CD4-positive, alpha-beta T cell treated with Interleukin-17A for 4 hours (primary cell): Measurements from ENCODE around the gene SMAD2.
"Not testable (repeated sequence)": the region's sequence is repeated elsewhere in the genome, so short reads cannot be mapped to it uniquely, and the experiment has no call there.

Source experiments
- DNase-seq: peaks from one replicate; pipeline ENCODE4 v3.0.0-alpha.2; 2020; ENCODE audit warnings: mixed read lengths

SMAD2 gene

GRCh38 chr18:47930199-47930930, at the start of gene SMAD2:
SMAD2 (minus strand) TSS chr18:47930659; CDS start chr18:47896756, 33,903 bp downstream.
- peak; percentile 86 for DNase-seq

DNA sequence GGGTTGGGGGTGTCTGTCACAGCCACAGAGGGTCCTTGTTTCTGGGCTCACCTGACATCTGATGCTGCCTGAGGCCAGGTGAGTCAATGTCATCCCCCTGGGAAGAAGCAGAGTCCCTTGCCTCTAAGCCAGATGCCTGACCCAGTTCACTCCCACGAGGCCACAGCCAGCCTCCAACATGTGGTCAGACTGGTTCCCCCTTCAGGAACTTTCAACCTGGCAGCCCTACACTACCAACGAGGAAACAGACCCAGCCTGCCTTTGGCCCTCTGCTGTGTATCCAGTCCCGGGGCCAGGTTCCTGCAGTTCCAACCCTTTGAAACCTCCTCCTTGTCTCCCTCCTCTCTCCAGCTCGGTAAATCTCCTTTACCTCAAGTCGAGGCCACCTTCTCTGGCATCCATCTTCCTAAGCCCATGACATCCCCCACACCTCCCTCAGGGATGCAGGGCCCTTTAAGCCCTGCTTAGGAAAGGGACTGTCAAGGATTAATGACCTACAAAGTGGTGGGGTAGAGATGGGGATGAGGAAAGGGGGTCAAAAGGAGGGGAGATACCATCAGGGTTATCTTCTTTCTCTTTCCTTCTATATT, 49.2 kb upstream of the SMAD2 start:
- DNase-seq = no peak

GRCh38 chr18:47978603-47979002, 48.1 kb upstream of the SMAD2 start:
- no peak for DNase-seq

DNA sequence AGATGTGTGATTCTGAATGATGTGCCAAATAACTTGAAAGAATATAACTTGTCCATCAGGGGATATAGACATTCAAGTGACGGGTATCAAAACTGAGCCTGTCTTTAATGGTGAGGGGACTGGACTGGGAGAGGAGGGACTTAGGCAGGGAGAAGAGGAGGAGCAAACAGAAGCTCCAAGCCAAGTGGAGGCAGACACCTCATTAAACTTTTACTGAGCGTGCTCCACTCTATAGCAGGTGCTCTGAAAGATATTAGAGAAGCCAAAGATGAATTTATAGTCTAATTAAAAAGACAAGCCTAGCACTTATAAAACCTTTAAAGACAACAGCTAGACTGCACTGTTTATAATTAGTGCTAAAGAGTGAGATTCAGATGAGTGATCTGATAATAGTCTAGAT, 47.7 kb upstream of the SMAD2 start:
- DNase-seq = no peak

DNA sequence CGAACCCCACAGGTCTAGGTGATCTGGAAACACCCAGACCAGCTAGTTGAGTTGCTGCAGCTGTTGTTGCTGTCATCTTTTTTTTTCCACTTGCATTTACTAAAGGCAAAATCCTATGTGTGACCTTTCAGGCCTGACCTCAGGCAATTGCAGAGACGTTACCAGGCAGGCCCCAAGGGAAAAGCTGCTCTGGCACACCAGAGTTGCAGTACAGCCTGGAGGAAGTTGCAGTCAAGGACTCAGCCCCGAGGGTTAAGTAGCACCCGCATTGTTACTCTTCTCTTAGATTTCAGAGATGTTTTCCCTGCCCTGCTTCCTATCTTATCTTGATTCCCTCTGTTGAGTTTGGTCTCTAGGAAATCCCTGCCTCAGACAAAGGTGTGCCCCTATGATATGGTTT, 45.2 kb upstream of the SMAD2 start:
- no peak for DNase-seq

DNA sequence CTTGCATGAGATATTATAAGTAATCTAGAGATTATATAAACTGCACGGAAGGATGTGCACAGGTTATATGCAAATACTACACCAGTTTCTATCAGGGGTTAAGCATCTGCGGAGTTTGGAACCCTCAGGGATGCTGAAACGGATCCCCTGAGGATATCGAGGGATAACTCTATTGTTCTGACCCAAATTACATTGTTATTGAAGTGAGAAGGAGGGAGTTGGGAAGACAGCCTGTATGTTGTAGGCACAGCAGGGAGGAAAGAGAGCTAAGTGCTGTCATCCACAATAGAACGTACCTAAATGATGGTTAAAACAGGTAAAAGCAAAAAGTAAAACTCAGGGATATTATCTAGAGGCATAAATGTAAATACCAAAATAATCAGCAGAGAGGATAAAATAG, 44.6 kb upstream of the SMAD2 start:
- DNase-seq = no peak

- no peak for DNase-seq
Measured at GRCh38 chr18:47970664-47971531, 40.4 kb upstream of the SMAD2 start.

GRCh38 chr18:47969816-47970215, 39.4 kb upstream of the SMAD2 start:
- DNase-seq = no peak

DNA sequence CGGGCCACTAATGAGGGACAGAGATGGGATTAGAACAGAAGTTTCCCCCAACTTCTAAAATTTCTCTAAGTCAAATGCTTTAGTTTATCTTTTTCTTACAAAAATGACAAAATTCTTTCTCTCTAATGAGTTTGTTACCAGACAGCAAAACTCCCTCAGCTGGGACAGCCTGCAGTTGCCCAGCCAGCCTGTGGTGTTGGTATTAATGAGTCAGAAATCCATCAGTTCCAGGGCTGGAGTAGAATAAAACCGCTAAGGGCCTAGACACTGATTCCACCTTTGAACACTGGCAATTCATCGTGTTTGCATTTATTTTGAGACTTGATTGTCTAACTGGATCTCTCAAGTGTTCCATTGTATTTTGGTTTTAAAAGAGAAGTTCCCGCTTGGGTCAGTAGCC, 38.3 kb upstream of the SMAD2 start:
- no peak for DNase-seq

- no peak for DNase-seq
Measured at GRCh38 chr18:47968006-47968676, 37.7 kb upstream of the SMAD2 start.

DNA sequence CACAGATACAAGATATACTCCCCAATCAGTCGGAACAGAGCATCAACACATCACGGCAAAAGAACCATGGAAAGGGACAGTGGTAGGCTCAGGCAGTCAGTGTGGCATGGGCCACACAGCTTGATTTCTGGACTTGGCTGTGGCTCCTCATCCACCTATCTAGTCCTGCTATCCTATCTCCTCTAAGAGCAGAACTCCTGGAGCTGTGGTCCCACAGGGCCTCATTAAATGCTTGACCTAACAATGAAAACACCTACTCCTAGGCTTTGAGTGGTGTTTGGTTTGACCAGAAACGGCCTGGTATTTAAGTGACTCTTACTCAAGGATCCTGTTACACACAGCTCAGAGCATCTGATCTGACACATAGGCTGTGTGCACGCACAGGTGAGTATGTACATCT, 33.6 kb upstream of the SMAD2 start:
- no peak for DNase-seq

DNA sequence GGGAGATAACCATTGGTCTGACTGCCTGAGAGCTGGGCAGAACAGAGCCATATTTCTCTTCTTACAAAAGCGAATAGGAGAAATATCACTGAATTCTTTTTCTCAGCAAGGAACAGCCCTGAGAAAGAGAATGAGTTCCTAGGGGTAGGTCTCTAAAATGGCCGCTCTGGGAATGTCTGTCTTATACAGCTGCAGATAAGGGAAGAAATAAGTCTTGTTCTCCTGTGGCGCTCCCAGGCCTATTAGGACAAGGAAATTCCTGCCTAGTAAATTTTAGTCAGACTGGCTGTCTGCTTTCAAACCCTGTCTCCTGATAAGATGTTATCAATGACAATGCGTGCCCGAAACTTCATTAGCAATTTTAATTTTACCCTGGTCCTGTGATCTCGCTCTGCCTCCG, 30.5 kb upstream of the SMAD2 start:
- DNase-seq = not testable (repeated sequence)

DNA sequence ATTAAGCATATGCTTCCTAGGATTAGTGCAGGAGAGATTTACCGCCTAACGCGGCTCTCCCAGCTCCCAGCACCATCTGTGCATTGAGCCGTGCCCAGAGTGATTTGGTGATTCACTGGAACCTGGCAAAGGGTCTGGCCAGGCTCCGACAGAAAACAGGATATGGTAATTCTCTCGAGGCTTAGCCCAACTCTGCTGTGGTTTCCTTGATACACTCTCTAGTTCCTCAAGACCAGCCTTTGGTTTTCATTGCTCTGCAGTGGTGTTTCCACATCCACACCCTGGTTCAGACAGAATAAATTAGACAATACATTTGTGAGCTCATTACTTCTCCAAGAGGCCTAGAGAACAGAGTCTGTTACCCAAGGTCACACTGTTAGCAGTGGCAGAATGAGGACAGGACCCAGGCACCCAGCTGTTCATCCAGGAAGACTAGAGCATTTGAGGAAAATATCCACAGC, 23.0 kb upstream of the SMAD2 start:
- DNase-seq = peak; percentile 41

GRCh38 chr18:47950511-47950910, 20.1 kb upstream of the SMAD2 start:
- DNase-seq = no peak

DNA sequence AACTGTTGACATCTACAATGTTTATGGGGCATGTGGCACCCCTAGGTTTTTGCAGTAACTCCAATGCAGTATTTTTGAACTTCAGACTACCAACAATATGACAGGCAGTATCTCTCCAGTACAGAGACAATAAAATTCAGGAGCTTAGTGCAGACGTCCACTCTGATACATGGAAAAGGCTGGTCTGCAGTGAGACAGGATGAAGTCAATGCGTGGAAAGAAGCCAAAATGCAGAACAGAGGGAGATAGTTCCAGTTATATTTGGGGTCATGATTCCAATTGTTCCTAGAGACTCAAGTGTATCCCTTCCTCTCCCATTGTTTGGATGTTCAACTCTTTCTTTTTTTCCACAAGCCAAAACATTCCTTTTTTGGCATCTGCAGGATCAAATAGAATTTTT, 18.7 kb upstream of the SMAD2 start:
- DNase-seq = no peak

- DNase-seq = no peak
Measured at GRCh38 chr18:47946889-47947288, 16.4 kb upstream of the SMAD2 start.

GRCh38 chr18:47944972-47945852, 14.8 kb upstream of the SMAD2 start:
- DNase-seq = no peak

GRCh38 chr18:47936952-47937351, 6.5 kb upstream of the SMAD2 start:
- no peak for DNase-seq

GRCh38 chr18:47935321-47936055, 5.0 kb upstream of the SMAD2 start:
- DNase-seq = no peak

- no peak for DNase-seq
Measured at GRCh38 chr18:47932603-47933002, 2.1 kb upstream of the SMAD2 start.

GRCh38 chr18:47932190-47932589, 1.7 kb upstream of the SMAD2 start:
- DNase-seq = no peak
